Loucy (cell line): Measurements from ENCODE around the gene MAP3K20.

Source experiments
- H2AFZ ChIP-seq: fragments of 200-600 bp; sonication (generic); 2 replicates; pipeline ENCODE4 v1.6.0; 2016; ENCODE audit warnings: antibody characterized with exemption, mild to moderate bottlenecking, low read length, moderate library complexity
- H3F3A ChIP-seq: fragments of 200-600 bp; 2 replicates; pipeline ENCODE4 v1.6.0; 2016; ENCODE audit warnings: antibody characterized with exemption, low read depth, mild to moderate bottlenecking
- H3K27me3 ChIP-seq: fragments of 200-600 bp; sonication (generic); 2 replicates; pipeline ENCODE4 v1.6.1; 2014; ENCODE audit warnings: low read length, mild to moderate bottlenecking; ENCODE audit not compliant: insufficient read depth, poor library complexity, severe bottlenecking
- H3K36me3 ChIP-seq: fragments of 200-600 bp; sonication (generic); 2 replicates; pipeline ENCODE4 v1.6.1; 2016; ENCODE audit warnings: low read length; ENCODE audit not compliant: insufficient read depth
- H3K4me1 ChIP-seq: fragments of 200-600 bp; sonication (generic); 2 replicates; pipeline ENCODE4 v1.5.1; 2014; ENCODE audit warnings: low read length, mild to moderate bottlenecking; ENCODE audit not compliant: insufficient read depth, poor library complexity, severe bottlenecking
- H3K4me2 ChIP-seq: fragments of 200-600 bp; sonication (generic); 2 replicates; pipeline ENCODE4 v1.6.0; 2014; ENCODE audit warnings: antibody characterized with exemption, low read length, low read depth, mild to moderate bottlenecking; ENCODE audit not compliant: poor library complexity, severe bottlenecking
- H3K4me3 ChIP-seq: fragments of 200-600 bp; sonication (generic); 2 replicates; pipeline ENCODE4 v1.5.1; 2014; ENCODE audit warnings: low read length, mild to moderate bottlenecking, mixed read lengths; ENCODE audit not compliant: poor library complexity, severe bottlenecking
- H3K79me2 ChIP-seq: fragments of 200-600 bp; sonication (generic); 2 replicates; pipeline ENCODE4 v1.6.1; 2014; ENCODE audit warnings: low read length; ENCODE audit not compliant: insufficient read depth
- H3K9ac ChIP-seq: fragments of 200-600 bp; sonication (generic); 2 replicates; pipeline ENCODE4 v1.6.0; 2014; ENCODE audit warnings: mild to moderate bottlenecking, low read depth, low read length, moderate library complexity; ENCODE audit not compliant: poor library complexity, severe bottlenecking
- H3K9me2 ChIP-seq: fragments of 200-600 bp; sonication (generic); replicated peaks from 2 replicates; pipeline ENCODE4 v1.6.1; 2016; ENCODE audit warnings: low read depth, low read length, mixed read lengths
- H3K9me3 ChIP-seq: fragments of 200-600 bp; sonication (generic); 2 replicates; pipeline ENCODE4 v1.6.1; 2014; ENCODE audit warnings: mild to moderate bottlenecking, antibody characterized with exemption, low read length, low read depth; ENCODE audit not compliant: insufficient read depth
- H4K20me1 ChIP-seq: fragments of 200-600 bp; sonication (generic); 2 replicates; pipeline ENCODE4 v1.6.0; 2014; ENCODE audit warnings: antibody characterized with exemption, low read length, mild to moderate bottlenecking; ENCODE audit not compliant: insufficient read depth, poor library complexity, severe bottlenecking
- EZH2phosphoT487 ChIP-seq: fragments of 200-600 bp; IDR thresholded peaks from 2 replicates; pipeline ENCODE4 v1.6.1; 2018; ENCODE audit warnings: antibody characterized with exemption, mild to moderate bottlenecking, moderate library complexity, borderline replicate concordance
- TF ChIP-seq, protein P1 (sequence below): fragments of 200-600 bp; sonication (generic); conservative IDR thresholded peaks from 2 replicates; pipeline ENCODE4 v1.5.1; 2014; ENCODE audit warnings: mild to moderate bottlenecking, antibody characterized with exemption, low read length

MAP3K20 gene

DNA sequence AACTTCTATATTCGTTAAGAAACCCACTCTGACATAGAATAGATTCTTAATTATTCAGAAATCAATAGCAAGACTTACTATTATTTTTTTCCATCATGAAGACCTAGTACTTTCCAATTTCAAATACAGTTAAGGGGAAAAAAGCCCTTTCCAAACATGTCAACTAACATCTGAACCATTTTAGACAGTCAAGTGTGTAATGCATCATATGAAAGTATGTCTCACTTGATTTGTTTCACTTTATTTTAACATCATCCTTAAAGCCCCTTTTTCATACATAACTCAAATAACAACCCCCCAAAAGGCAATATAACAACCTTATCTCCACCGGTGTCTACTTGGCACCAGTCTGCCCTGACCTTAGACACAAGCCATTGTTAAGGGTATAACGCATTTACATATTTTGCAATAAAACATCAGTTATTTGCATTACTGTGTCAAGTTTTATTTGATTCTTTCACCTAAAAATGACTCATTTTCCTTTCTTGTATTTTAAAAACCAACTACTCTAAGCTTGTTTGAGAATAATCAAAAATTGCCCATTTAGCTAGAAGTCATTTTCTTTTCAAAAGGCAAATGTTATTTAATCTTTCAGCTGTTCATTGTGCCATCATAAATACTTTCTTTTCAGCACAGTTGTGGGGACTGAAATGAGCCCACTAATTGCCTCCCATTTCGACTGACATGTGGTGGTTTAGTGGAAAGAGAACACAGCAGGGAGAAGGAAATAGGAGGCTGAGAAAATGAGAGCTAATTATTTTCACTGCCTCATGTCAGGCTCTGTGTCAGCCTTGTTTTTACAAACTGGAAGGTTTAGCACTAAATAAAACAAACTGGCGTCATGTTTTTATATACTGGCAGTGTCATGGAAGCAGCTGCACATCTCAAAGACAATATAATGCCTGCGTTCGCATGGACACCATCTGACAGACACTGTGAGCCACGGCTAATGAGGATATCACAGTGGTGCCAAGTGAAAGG lies 174.3 kb downstream of the MAP3K20 start:
- H3K9me3 ChIP-seq, result no peaks in the 10 kb centered on the region
- no peaks in the 10 kb centered on the region for H3K9me2 ChIP-seq
- H3F3A ChIP-seq, result no peaks in the 10 kb centered on the region
- H3K4me3 ChIP-seq, result no peak overlapping the region
- 0 out of 2 replicates have a peak overlapping the region, but pooled peaks have one; percentile 17 for H2AFZ ChIP-seq
- no peak overlapping the region for H3K4me2 ChIP-seq
- no peak overlapping the region for H3K9ac ChIP-seq
- no peaks in the 10 kb centered on the region for H3K27me3 ChIP-seq
- H3K4me1 ChIP-seq, result no peaks in the 10 kb centered on the region
- no peaks in the 10 kb centered on the region for H4K20me1 ChIP-seq
- TF ChIP-seq, protein P1, sequence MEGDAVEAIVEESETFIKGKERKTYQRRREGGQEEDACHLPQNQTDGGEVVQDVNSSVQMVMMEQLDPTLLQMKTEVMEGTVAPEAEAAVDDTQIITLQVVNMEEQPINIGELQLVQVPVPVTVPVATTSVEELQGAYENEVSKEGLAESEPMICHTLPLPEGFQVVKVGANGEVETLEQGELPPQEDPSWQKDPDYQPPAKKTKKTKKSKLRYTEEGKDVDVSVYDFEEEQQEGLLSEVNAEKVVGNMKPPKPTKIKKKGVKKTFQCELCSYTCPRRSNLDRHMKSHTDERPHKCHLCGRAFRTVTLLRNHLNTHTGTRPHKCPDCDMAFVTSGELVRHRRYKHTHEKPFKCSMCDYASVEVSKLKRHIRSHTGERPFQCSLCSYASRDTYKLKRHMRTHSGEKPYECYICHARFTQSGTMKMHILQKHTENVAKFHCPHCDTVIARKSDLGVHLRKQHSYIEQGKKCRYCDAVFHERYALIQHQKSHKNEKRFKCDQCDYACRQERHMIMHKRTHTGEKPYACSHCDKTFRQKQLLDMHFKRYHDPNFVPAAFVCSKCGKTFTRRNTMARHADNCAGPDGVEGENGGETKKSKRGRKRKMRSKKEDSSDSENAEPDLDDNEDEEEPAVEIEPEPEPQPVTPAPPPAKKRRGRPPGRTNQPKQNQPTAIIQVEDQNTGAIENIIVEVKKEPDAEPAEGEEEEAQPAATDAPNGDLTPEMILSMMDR, result no peak
- TF ChIP-seq EZH2phosphoT487, result no peak
- no peaks in the 10 kb centered on the region for H3K79me2 ChIP-seq
- H3K36me3 ChIP-seq, result no peaks in the 10 kb centered on the region

DNA sequence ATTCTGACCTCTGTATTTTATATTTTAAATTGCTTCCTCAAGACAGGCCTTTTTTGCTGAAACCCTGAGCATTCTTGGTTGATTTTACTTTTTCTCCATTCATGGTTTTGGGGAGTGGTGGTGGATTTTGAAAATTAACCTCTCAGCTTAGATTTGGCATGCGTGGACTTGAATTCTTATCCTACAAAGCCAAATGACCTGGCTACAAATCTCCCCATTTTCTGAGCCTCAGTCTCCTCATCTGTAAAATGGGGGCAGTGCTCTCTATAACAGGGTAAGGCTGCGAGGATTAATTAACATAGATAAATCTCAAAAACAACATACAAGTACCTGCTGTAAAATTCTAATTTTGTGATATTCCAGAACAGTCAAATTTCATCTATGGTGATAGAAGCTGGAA lies 175.6 kb downstream of the MAP3K20 start:
- no peaks in the 10 kb centered on the region for H3F3A ChIP-seq
- no peaks in the 10 kb centered on the region for H4K20me1 ChIP-seq
- no peaks in the 10 kb centered on the region for H3K36me3 ChIP-seq
- no peaks in the 10 kb centered on the region for H3K9me2 ChIP-seq
- no peaks in the 10 kb centered on the region for H3K27me3 ChIP-seq
- no peaks in the 10 kb centered on the region for H3K4me1 ChIP-seq
- no peak overlapping the region for H2AFZ ChIP-seq
- H3K4me3 ChIP-seq, result no peak overlapping the region
- H3K9ac ChIP-seq, result no peak overlapping the region
- TF ChIP-seq, protein P1, result no peak
- no peak for TF ChIP-seq EZH2phosphoT487
- no peaks in the 10 kb centered on the region for H3K79me2 ChIP-seq
- no peaks in the 10 kb centered on the region for H3K9me3 ChIP-seq
- H3K4me2 ChIP-seq, result no peak overlapping the region

DNA sequence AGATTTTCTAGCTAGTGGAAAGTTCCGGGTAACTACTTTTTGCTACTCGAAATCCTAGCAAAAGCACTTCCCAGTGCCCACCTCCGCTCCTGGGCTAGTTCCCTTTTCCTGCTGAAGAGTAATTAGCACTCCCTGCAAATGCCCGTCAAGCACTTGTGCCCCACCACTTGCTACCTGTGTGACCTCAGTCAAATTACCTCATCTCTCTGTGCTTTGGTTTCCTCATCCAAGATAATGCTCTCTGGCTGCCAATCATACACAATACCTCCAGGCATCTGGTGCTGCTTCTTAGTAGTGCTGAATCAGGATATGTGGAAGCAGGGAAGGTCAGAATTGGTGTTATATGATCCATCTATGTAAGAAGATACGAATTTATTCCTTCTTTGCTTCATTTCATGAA lies 176.9 kb downstream of the MAP3K20 start:
- H3F3A ChIP-seq, result no peaks in the 10 kb centered on the region
- H3K4me2 ChIP-seq, result no peak overlapping the region
- H3K4me3 ChIP-seq, result no peak overlapping the region
- no peaks in the 10 kb centered on the region for H3K9me3 ChIP-seq
- TF ChIP-seq EZH2phosphoT487, result no peak
- TF ChIP-seq, protein P1, result no peak
- H3K9me2 ChIP-seq, result no peaks in the 10 kb centered on the region
- no peaks in the 10 kb centered on the region for H3K79me2 ChIP-seq
- no peaks in the 10 kb centered on the region for H3K36me3 ChIP-seq
- no peaks in the 10 kb centered on the region for H3K27me3 ChIP-seq
- H3K9ac ChIP-seq, result no peak overlapping the region
- H4K20me1 ChIP-seq, result no peaks in the 10 kb centered on the region
- H3K4me1 ChIP-seq, result no peaks in the 10 kb centered on the region
- H2AFZ ChIP-seq, result no peak overlapping the region
